ENCODE results near the gene DENND11. TPM values are rescaled to one million over a fixed set of nuclear protein-coding genes. Genes with fewer than 3 reads are reported as not detected.

DENND11 gene
- total RNA-seq, 1 experiment from 2014 or later = 1.7 TPM

DNA sequence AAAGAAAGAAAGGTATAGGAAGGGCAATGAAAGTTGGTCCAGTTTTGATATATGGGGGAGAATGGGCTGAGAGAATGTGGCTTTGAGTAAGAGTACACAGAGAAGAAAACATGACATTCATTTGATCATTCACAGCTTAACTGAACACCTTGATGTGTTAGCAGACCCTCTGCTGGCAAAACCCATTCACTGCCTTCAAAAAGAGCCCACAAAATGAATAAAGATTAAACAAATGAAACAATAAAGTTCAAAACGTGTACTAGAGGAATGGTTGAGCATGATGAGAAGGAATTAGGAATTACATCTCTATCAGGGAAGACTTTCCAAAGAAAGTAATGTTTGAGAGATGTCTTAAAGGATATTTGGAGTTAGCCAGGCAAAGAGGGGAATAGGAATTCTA, 8.3 kb upstream of the DENND11 start:
- in situ Hi-C loops (cut with HindIII; ENCODE audit: low pct_unique_long_range_greater_than_20kb, low sequenced_read_pairs) = no loop called here
- DNase-seq (ENCODE audit: low read depth) = no peak

DNA sequence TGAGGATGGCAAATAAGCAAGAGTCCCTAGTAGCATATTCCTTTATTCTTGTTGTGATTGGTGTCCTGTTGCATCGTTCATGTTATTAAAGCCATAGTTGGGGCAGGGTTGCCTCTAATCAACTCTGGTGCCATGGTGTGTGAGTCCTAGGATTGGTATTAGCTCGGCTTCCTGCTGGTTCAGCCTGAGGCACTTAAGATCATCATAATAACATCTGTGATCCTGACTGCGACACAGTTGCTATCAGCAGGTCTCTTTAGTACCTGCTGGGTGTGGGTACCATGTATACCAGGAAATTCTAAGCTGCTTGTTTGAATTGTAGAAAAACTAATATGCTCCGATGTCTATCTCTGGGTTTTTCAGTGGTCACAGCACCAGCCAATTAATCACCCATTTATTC, 7.8 kb upstream of the DENND11 start:
- in situ Hi-C loops (cut with HindIII; ENCODE audit: low pct_unique_long_range_greater_than_20kb, low sequenced_read_pairs) = no loop called here
- DNase-seq (ENCODE audit: low read depth) = no peak

DNA sequence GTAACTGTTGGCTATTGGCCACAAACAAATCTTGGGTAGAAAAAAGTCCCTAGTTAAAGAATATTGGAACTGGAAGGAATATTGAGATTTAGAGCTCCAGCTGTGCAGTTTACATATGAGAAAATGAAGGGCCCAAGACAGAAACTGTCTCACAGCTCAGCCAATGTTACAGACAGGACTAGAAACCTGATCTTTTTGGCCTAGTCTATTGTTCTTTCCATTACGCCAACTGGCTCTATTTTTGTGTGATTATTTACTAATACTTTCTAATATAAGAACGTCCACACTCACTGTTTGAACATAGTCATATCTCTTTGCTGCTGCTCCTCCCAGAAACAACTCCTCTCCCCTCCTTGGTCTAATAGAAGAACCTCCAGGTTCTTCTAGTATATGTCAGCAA, 7.4 kb upstream of the DENND11 start:
- in situ Hi-C loops (cut with HindIII; ENCODE audit: low pct_unique_long_range_greater_than_20kb, low sequenced_read_pairs) = no loop called here
- no peak for DNase-seq (ENCODE audit: low read depth)

DNA sequence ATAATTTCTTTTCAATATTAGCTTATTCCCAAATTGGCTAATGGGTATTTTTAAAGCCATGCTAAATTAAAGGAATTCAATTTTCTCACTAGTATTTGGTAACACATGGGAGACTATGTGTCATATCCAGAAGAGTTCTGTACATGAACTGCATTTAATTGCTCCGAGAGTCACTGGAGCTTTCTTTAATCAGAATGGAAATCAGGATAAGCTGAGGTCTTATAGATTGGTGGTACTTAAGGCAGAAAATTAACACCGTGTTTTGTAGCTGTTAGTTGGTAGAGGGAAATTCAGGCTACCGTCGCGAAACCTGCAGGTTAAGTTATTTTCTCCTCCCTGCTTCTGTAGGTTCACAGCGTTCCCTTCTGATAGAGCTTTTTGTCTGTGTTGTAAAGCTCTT, 6.4 kb upstream of the DENND11 start, which contains the start of gene WEE2:
Gene WEE2 (plus strand): TSS at position 3 of the 400 bp plus-strand sequence. CDS start 406 bp downstream, outside the sequence.
- in situ Hi-C loops (cut with HindIII; ENCODE audit: low pct_unique_long_range_greater_than_20kb, low sequenced_read_pairs) = no loop called here
- no peak for DNase-seq (ENCODE audit: low read depth)

DNA sequence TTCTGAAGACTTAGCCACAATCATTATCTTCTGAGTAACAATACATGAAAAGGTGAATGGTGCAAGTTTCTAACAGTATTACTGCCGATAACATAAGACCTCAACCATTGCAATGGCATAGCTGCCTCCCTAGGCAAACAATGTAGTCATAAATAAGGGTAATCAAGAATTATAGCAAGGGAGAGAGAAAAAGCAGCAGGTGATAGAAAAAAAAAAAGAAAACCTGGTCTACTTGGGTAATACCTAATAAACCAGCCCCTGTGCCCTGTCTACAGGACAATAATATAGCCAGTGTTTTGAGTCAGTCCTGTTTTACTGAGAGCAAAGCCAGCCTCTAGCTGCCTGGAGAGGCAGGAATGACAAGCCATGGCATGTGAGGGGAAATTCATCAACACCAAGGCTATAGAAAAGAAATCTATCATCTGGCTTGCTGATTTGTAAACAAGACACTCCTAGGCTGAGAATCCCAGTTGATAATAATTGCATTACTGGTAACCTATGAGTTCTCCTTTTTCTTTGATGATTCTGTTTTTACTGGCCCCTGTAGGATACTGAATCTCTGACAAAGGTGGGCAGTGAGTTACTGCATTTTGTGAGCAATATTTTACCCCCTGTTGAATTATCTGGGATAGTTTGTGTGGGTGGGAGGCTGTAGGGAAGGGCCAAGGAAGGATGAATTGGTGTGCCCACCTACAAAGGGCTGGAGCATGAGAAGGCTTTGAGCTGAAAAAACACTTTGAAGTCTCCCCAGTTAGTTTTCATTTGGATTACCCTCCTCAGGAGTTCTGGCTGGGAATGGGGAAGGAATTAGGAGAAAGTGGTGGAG, 4.5 kb upstream of the DENND11 start:
- no peak for DNase-seq (ENCODE audit: low read depth)
- in situ Hi-C loops (cut with HindIII; ENCODE audit: low pct_unique_long_range_greater_than_20kb, low sequenced_read_pairs) = no loop called here

DNA sequence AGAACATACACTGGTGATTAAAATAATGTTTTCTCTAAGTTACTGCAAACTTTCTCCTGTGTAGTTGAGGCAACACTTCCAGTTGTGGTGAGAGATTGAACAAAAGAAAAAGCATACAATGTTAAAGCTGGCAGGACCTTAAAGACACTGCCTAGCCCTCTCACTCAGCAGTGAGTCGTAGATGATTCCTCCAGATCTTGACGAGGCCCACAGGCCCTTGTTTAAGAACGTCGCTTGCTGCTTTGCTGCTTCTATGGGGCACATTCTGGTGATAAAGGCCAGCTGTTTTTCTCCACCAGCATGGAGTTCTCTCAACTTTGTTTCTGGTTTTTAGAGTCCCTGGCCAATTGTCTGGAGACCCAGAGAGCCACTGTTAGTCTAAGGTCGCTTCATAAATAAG, 2.8 kb upstream of the DENND11 start:
- in situ Hi-C loops (cut with HindIII; ENCODE audit: low pct_unique_long_range_greater_than_20kb, low sequenced_read_pairs) = no loop called here
- no peak for DNase-seq (ENCODE audit: low read depth)

DNA sequence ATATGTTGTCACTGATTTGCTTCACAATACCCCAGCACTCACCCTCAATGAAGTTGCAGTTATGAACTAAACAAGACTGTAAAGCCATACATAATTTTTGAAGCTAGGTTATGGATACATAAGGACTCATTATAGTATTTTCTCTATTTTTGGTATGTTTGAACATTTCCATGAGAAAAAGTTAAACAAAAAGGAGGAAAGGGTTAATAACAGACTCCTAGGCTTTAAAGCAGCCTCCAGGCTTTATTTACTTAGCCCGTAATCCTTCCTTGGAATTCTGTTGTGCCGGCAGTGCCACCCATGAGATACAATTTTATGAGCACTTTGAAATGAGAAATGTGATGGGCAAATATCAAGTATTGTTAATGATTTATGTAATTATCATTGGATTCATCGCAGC, 2.1 kb upstream of the DENND11 start:
- no peak for DNase-seq (ENCODE audit: low read depth)
- in situ Hi-C loops (cut with HindIII; ENCODE audit: low pct_unique_long_range_greater_than_20kb, low sequenced_read_pairs) = no loop called here

DNA sequence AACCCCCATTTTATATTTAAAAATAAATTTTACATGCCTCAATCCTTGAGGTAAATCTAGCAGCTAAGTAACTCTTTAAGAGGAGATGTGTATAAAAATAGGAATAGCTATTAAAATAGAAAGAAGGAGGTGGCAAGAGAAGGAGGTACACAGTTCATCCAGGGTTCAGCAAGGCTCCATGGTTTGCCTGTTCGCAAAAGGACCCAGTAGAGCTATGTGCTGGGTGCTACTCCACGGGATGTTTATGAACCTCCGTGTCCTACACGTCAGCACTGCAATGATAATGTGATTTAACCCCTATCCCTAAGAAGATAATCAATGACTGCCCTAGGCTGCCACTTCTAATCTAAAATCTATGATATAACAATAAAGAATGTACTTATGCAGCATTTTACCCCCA, 926 bp upstream of the DENND11 start:
- in situ Hi-C loops (cut with HindIII; ENCODE audit: low pct_unique_long_range_greater_than_20kb, low sequenced_read_pairs) = no loop called here
- no peak for DNase-seq (ENCODE audit: low read depth)

DNA sequence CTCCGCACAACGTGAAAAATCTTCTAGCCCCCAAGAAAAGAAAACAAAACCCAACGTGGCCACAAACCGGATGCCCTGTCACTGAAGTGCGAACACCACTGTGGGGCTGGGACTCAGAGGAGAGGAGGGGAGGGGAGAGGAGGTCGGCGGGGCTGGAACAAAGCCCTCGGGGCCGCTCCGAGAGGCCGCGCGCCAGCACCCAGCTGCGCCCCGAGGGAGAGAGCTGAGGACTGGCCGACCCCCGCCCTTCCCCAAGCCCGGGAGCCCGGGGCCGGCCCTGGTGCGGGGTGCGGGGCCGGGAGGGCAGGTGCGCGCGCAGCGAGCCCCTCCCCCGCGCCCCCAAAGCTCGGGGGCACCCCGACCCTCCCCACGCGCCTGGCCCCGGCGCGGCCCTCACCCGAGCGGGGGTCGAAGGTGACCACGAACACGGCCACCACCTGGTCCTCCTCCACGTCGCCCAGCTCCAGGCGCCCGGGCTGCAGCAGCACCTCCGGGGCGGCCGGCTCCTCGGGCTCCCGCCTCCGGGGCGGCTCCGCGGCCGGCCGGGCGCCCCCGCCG, 398 bp downstream of the DENND11 start:
- no peak for DNase-seq (ENCODE audit: low read depth)
- in situ Hi-C loops (cut with HindIII; ENCODE audit: low pct_unique_long_range_greater_than_20kb, low sequenced_read_pairs) = no loop called here

DNA sequence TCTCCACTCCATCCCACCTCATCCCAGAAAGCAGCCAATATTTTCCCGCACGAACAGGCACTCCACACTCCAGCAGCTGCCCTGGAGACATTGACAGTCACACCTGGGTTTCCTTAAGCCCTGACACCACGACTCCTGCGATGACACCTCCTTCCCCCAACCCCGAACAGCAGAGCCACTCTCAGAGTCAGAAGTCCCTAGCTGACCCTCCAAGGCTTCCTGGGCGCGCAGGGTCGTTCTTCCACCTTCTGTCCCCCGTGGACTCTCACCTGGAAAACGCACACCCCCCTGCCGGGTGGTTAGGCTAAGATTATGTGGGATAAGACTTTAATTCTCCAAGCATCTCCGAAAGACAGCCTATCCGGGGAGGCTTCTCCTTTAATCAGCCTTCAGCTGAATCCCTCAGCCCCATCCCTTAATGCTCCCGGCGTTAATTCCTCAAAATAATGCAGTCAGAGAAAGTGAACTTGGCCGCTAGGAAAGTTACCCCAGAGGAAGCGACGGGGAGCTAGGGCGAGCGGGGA, 1.1 kb downstream of the DENND11 start:
- in situ Hi-C loops (cut with HindIII; ENCODE audit: low pct_unique_long_range_greater_than_20kb, low sequenced_read_pairs) = no loop called here
- no peak for DNase-seq (ENCODE audit: low read depth)

DNA sequence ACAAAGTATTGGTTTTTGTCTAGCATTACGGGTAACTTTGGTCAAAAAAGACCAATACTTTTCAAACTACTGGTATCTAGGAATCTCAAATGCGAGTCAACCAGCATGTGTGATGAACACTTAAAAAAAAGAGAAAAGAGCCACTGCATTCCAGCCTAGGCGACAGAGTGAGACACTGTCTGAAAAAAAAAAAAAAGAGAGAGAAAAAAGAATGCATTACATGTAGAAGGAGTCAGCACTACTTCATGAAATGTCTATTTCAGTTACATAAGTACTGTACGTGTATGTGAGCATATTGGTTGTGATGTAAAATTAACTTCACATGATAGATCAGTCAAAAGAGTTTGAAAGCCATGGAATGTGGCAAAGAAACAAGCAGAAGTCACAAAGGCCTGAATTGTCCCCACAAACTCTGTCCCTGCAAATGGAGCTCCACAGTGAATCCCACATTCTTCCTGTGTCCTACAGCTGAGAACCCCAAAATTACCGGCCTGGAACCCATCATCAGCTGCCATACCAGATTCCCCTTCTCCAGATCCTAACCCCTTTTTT, 1.6 kb downstream of the DENND11 start:
- in situ Hi-C loops (cut with HindIII; ENCODE audit: low pct_unique_long_range_greater_than_20kb, low sequenced_read_pairs) = no loop called here
- peak; percentile 25 for DNase-seq (ENCODE audit: low read depth)

DNA sequence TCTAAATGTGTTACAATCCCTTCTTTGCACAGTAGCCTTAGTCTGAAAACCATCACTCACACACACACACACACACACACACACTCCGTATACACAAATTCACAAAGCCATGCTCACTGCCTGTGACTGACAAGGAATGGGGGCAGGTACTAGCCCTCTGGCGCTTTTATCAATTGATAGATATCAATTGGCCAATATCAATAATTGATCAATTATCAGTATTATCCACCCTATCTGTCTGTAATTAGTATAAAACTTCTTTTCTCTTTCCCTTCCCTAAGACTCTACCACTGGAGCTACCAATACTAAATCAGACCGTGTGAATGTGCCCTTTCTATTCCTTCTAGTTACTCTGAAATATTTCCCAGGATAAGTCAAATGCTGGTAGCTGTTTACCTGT, 2.1 kb downstream of the DENND11 start:
- no peak for DNase-seq (ENCODE audit: low read depth)
- in situ Hi-C loops (cut with HindIII; ENCODE audit: low pct_unique_long_range_greater_than_20kb, low sequenced_read_pairs) = no loop called here

DNA sequence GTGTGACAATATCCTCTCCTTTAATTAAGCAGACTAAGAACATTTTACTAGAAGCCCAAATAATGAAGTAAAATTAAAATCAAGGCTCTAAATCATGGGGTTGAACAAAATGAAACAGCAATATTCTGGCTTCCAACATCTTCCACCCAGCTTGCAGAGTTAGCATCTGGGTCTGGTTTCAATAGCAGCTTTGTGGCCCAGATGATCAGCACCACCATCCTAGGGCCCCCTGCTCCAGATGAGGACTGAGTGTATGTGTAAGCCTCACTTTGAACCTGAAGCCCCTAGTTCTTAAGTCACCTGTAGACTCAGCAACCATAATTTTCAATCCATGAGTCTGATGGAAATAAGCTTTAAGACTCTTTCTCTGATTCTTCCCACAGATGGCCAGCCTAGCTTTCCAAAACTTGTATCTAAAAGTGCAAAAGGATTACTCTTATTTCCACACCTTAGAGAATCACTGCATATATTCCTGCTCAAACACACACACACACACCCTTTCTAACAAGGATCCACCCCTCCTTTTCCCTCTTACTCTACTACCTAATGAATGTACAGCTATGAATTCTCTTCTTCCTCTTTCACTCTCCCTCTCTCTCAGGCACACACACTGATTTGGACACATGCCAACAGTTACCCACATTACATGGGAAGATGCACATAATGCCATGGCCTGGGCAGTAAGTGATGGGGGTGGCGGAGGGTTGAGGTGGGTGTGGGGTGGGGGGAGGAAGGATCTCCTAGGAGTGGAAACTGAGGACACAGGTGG, 3.5 kb downstream of the DENND11 start:
- in situ Hi-C loops (cut with HindIII; ENCODE audit: low pct_unique_long_range_greater_than_20kb, low sequenced_read_pairs) = no loop called here
- DNase-seq (ENCODE audit: low read depth) = no peak

DNA sequence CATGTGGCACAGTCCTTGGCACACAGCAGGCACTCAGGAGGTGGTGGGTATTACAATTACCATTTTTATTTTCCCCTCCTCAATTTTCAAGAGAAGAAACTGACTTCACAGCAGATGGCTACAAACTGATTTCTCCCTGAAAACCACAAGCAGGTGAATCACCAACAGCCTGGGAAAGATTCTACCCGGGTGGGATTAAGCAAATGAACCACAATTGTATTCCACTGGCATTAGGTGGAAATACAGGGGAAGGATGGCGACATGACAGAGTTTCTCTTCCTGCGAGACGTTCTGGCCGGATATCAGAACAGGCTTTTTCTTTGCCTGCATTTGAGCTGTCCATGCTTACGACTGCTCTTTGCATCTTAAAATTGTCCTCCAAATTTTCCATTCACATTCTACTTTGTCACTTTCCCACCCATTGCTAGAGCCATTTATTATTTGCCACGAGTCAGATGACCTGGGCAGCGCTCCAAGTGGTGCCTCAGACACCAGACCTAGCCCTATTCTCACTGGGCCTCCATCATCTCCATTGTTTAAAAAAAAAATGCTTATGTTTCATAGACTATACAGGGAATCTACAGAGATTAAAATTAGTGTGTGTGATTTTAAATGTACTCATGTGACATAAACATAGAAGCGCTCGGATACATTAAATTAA, 4.6 kb downstream of the DENND11 start:
- peak; percentile 43 for DNase-seq (ENCODE audit: low read depth)
- in situ Hi-C loops (cut with HindIII; ENCODE audit: low pct_unique_long_range_greater_than_20kb, low sequenced_read_pairs) = no loop called here

DNA sequence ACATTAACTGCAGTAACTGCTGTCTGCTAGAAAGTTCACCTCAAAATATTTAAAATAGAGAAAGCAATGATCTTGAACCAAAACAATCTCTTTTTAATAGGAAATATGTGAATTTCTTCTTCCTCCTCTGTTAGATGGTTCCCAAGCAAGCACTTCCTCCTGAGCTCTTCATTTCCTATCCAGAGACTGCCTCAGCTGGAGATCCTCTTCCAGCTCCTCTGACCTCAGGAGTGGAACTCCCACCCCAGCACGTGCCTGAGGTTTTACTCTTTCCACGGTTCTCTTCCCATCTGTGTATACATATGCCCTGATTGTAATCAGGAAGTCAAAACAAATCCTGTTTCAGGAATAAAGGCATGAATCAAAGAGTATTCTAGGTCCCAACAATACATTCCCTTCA, 5.6 kb downstream of the DENND11 start:
- no peak for DNase-seq (ENCODE audit: low read depth)
- in situ Hi-C loops (cut with HindIII; ENCODE audit: low pct_unique_long_range_greater_than_20kb, low sequenced_read_pairs) = no loop called here

DNA sequence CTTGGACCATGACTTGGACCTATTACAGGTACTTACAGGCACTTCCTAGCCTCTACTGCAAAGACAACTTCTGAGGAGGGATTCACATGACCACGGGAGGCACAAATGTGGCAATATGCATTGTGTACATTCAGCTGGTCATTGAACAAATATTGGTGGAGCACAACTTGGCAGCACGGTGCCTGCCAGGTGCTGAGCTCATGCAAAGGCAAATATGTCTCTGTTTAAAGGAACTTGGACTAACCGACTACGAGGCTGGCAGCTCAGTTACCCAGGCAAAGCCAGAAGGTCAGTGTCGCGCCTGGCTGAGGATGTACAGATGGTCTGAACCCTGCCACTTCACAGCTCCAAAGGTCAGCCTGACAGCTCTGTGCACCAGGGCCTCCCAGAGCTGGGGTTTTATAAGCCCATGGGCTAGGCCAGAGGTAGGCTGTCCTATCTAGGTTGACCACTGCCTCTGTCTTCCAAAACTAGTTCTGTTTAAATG, 6.1 kb downstream of the DENND11 start:
- in situ Hi-C loops (cut with HindIII; ENCODE audit: low pct_unique_long_range_greater_than_20kb, low sequenced_read_pairs) = no loop called here
- DNase-seq (ENCODE audit: low read depth) = peak; percentile 8

DNA sequence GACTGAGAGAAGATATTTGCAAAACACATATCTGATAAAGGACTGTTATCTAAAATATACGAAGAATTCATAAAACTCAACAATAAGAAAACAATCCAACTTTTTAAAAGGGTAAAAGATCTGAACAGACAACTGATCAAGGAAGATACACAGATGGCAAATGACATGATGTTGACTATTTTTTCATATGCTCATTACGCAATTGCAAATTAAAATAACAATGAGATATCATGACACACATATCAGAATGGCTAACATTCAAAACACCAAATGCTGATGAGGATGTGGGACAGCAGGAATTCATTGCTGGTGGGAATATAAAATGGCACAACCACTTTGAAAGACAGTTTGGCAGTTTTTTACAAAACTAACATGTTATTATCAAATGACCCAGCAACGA, 8.9 kb downstream of the DENND11 start:
- in situ Hi-C loops (cut with HindIII; ENCODE audit: low pct_unique_long_range_greater_than_20kb, low sequenced_read_pairs) = no loop called here
- DNase-seq (ENCODE audit: low read depth) = no peak

DNA sequence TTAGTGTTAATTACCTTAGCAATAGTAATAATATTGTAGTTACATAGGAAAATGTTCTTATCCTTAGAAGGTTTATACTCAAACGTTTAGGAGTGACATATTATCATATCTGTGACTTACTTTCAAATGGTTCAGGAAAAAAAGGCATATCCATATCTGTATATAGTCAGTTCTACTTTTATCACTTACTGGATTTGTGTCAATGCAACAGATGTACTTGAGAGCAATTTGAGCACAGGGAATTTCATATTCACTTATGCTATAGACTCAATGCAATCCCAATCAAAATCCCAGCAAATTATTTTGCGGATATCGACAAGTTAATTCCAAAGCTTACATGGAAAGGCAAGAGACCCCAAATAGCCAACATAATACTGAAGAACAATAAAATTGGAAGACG, 10.0 kb downstream of the DENND11 start:
- in situ Hi-C loops (cut with HindIII; ENCODE audit: low pct_unique_long_range_greater_than_20kb, low sequenced_read_pairs) = no loop called here
- DNase-seq (ENCODE audit: low read depth) = no peak

Data from Caki2 (cell line).